HG03521 (cell line): Measurements from ENCODE around the gene RPL3.

Experiments
- ATAC-seq: cut with Tn5 transposase; IDR thresholded peaks from one replicate; pipeline ENCODE4 v1.9.1; 2021; ENCODE audit warnings: mild to moderate bottlenecking, moderate library complexity; ENCODE audit not compliant: unreplicated experiment

RPL3 gene

DNA sequence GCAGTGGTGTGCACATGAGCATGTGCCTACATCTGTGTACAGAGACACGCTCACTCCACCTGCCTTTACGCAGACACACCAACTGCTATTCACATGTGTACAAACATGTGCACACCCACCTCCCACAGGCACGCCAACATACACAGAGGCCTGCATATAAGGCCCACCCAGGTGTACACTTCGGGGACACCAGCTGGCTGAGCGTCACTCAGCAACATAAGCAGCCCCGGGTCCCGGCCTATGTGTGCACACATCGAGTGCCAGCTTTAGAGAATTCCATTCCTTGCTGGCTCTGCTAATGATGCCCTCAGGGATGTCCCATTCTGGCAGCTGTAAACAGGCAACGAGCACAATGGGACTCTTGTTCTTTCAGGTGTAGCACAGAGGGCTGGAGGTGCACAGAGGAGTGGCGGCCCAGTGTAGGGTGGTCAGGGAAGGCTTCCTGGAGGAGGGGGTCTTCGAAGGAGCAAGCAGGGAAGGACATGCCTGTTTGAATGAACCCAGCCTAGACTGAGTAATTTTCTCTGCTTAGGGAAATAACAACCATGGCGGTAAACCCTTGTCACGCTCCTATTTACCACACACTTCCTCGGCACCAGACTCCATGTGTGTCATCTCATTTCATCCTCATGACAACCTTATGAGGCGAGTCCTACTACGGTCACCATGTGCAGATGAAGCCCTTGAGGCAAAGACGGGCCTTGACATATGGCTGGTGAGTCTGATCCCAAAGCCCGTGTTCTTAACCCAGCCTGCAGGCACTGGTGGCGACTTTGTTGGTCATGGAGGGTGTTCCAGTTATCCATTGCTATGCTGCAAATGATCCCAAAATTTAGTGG lies 35.1 kb downstream of the RPL3 start:
- ATAC-seq: no peak

DNA sequence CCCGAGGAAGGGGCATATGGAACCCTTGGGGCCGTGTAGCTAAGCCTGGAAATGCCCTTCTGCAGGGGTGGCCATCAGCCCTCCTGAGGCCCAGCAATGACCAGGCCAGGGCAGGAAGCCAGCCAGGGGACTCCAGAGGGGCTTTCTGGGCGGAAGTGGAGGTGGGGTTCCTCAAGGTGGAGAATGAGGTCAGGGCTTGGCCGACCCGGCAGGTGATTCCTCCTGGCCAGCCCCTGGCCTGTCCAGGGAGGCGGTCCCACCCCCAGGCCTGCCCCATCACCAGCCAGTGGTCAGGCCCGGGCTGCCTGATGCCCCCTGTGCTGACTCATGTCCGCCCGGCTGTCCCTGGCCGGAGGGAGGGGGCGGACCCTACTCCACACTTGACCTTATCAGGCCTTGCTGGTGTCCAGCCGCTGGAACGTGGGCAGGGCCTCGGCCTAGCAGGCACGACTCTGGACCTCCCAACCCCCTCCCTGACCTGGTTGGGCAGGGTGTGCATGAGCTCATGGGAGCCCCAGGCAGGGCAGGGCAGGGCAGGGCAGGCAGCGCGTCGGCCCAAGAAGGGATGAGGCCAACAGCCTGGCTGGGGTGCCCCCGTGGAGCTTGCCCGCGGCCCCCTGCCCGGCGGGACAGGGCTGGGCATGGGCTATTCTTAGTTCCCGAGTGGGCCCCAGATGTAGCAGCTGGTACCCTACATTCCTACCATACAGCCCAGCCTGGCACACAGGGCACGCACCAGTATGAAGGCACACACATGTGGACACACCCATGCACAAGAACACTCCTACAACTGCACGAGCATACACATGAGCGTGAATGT lies 35.9 kb downstream of the RPL3 start:
- ATAC-seq: no peak

DNA sequence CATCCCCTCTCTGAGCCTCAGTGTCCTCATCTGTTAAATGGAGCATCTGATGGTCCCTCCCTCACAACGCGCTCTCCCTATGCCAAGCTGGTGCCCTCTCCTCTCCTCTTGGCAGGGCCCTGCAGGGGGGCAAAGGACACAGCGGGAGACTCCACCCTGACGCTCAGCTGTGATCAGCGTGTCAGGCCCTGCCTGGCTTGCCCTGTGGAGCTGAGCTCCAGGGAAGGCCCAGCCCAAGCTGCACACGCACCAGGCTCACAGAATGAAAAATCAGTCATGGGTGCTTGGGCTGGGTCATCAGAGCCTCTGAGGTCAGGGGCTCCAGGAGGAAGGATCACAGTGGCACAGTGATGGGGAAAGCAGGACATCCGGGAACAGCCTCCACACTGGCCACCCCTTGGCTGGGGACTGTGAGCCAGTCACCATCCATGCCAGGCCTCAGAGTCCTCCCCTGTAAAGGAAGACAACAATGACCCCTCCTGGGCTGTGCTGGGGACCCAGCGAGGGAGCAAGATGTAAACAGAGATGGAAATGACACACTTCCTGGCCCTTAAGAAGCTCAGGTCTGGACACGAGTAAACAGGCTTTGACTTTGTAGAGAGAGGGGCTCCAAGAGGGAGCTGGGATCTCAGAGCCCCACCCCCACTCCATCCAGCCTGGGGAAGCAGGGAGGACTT lies 36.6 kb downstream of the RPL3 start:
- ATAC-seq: no peak

DNA sequence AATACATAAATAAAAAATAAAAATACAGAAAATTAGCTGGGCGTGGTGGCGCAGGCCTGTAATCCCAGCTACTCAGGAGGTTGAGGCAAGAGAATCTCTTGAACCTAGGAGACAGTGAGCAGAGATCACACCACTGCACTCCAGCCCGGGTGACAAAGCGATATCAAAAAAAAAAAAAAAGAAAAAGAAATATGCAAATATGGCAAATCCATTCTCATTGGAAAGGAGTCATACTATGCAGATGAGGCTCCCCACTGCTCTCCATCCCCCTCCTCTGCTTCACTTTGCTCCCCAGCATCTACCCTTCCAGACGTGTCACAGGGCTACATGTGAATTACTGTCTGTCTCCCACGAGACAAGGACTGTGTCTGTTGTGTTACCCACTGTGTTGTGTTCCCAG lies 38.3 kb downstream of the RPL3 start:
- no peak for ATAC-seq

DNA sequence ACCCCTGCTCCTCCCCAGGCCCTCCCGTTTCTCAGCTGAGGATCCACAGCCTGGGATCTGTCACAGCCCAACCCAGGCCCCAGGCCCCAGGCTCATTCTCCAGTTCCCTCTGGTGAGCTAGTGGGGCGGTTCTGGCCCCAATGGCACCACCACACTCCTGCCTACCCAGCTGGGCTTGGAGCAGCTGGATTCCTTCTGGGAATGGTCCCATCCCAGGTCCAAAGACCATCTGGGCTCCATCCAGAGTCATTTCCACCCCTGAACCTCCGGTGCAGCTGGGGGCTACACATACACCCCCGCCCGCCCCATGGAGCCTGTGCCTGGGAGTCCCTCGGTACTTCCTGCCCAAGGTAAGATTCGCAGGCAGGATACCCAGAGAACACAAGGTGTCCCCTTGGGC lies 39.2 kb downstream of the RPL3 start:
- ATAC-seq: no peak

DNA sequence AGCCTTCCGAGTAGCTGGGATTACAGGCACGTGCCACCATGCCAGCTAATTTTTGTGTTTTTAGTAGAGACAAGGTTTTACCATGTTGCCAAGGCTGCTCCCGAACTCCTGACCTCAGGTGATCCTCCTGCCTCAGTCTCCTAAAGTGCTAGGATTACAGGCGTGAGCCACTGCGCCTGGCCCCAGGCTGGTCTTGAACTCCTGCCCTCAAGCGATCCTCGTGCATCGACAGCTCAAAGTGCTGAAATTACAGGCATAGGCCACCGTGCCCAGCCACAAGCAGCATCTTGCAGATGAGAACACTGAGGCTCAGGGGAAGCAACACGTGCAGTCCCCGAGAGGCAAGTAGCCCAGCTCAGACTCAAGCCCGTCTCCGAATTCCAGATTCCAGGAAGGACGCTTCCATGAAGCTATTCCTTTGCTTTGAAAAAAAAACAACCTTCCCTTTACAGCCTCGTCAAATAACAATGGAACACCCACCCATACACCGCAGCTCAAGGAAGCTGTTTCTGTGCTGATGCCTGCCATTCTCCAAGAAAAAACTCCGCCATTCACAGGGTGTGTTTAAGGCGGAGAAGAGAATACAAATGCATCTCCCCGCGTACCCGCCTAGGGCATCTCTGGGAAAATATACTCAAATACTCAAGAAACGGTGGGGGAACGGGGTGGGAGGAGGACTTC lies 40.1 kb downstream of the RPL3 start:
- no peak for ATAC-seq

DNA sequence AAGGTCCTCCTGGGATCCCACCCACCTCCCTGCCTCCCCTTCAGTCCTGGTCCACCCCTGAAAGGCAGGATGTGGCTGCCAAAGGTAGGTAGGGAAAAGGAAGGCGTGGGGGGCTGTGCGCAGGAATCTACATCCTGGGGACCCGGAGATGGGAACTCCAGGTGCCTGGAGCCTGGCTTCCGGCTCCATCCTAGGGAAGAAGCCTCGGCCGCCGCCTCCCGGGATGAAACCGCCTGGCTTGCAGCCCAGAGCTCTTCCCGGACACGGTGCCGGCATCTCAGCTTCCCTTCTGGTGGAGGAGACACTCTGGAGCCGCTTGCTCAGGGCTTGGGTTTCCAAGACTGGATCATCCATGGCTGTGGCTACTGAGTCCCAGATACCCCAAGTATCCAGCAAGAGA lies 41.4 kb downstream of the RPL3 start:
- no peak for ATAC-seq

DNA sequence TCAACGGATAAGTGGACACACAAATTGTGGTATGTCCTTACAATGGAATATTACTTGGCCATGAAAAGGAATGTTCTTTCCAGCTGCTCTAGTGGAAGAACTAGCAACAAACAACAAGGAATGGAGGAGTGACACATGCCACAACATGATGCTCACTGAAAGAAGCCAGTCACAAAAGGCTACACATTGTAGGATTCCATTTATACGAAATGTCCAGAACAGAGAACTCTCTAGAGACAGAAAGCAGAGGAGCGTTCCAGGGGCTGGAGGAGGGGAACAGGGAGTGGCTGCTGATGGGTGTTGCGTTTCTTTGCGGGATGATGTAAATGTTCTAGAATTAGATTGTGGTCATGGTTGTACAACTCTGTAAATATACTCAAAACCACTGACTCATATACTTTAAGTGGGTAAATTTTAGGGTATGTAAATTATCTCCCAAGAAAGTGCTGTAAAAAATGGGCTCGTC lies 42.2 kb downstream of the RPL3 start:
- ATAC-seq: no peak

DNA sequence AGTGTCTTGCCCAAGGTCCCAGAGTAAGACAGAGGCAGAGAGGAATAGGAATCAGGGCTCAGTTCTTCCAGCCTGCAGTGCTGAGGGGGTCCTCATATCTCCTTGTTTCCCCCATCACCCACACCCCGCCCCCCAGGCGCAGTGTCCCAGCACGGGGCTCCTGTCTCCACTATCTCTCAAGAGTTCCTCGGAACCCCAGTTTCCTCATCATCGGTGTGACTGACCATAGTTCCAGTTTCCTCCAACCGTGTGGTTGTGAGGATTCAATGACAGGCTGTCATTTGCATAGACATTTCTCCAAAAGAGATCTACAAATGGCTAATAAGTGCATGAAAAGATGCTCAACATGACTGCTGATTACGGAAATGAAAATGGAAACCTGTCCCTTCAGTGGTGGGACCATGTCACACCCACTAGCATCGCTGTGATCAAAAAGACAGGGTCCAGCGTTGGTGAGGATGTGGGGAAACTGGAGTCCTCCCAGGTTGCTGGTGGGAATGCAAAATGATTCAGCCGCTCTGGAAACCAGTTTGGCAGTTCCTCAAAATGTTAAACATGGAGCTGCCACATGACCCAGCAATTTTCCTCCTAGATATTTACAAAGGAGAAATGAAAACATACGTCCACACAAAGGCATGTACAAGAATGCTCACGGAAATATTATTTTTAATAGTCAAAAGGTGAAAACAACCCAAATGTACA lies 42.8 kb downstream of the RPL3 start:
- no peak for ATAC-seq

DNA sequence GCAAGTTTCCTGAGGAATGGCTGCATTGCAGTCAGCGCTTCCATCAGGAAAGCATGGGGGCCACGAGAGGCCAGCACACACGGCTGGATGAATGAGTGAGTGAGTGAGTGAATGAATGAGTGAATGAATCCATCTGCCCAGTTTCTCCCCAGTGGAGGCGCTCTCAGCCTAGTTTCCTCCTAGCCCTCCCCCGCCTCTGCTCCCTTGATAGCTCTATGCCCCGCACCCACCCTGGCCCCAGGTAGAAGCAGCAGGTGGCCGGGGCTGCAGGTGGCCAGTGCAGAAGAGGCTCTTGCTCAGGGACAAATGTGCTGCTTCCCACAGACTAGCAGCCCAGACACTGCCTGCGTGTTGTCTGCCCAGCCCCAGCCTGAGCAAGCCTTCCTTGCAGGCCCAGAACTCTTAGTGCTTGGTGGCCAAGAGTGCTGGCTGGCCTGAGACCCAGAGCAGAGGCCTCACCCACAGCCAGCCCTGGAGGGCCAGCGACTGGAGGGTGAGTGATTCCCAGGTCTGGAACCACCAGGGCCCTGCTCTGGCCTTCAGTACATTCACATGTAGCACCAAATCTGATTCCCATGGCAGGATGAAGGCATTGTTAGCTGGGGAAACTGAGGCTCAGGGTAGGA lies 43.5 kb downstream of the RPL3 start:
- no peak for ATAC-seq

DNA sequence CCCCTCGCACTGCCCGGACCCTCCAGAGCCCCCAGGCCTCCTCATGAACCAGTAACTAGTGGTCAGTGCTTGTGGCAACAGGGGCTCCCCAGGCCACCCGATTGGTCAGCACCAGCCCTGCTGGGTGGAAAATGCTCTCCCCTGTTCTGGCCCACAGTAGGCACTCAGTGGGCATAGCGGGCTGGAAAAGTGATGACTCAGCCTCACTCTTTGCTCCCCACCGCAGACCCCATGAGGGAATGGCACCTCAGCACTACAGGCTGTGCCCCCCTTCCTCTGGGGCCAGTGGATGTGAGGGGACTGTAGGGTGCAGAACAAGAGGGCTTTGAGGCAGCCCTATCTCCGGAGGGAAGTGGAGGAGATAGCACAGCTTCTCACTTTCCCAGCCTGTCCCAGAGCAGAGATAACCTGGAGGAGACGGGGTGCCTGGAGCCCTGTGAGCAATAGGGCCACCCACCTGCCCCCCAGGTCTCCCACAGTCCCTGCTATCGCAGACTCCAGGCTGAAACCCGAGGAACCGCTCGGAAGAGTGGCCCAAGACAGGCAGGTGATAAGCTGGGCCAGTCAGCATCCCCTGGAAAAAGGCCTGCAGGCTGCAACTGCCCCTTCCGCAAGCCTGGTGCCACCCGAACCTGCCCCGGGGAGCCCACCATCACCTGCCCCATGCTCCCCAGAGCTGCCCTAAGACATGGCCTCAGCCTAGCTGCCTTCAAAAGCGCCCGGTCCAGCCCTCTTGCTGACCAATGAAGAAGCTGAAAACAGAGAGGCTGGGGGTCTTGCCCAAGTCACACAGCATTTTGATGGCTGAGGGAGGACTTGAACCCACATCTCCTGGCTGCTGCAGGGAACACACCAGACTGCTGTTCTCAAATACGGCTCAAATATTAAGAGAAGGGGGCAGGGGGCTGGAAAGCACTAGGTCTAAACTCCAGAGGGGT lies 45.2 kb downstream of the RPL3 start:
- ATAC-seq: no peak

DNA sequence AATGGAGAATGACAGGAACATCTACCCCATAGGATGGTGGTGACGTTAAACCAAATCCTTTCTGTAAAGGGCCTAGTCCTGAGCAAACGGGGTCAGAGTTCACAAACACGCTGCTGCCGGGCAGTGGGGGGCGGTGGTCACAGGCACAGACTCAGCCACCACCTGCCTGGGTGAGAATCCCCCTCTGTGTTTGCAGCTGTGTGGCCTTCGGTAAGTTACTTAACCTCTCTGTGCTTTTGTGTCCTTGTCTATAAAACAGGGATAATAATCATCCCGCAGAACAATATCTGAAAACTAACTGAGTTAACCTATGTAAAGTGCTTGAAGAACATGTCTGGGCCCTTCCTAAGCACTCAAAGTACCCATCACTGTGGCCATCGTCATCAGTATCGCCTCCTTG lies 48.6 kb downstream of the RPL3 start:
- ATAC-seq: no peak

DNA sequence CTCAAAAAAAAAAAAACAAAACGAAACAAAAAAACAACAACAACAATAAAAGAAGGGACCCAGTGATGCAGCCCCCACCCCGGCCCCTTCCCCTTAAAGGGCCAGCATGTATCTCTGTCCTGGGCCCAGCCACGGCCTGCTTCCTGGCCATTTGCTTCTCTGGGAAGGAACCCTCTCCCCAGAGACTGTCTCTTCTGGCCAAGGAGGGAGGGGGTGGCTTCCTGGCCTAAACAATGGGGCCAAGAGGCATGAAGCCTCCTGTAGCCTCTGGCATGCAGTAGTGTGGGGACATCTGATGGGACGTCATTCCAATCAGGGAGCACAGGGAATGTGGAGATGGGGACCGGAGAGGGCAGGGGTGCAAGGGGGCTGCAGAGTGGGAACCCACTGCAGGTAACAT lies 49.1 kb downstream of the RPL3 start:
- no peak for ATAC-seq

DNA sequence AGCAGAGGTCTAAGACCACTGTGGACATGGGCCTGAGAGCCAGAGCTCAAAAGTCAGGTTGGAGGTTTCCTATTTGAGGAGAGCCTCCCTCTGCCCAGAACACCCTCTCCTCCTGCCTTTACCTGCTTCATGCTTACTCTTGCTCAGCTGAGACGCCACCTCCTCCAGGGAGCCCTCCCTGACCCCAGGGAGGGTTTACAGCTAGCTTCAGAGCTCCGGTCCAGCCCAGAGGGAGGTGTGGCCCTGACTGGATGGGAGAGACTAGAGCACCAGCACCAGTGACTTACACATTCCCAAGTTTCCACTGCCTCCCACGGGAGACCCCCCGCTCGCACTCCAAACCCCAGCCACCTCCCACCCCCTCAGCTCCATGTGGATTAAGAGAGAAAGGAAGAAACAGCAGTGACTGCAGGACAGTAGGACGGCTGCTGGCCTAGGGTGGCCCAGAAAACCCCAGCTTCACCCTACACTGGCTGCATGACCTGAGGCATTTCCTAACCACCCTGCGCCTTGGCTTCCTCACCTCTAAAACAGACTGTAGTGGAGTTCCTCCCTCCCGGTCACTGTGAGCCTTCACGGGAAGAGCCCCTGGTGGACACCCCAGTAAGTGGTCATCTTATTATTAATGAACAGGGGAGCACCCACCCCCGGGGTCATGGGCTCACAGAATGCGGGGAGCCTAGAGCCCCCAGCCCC lies 50.2 kb downstream of the RPL3 start:
- no peak for ATAC-seq

DNA sequence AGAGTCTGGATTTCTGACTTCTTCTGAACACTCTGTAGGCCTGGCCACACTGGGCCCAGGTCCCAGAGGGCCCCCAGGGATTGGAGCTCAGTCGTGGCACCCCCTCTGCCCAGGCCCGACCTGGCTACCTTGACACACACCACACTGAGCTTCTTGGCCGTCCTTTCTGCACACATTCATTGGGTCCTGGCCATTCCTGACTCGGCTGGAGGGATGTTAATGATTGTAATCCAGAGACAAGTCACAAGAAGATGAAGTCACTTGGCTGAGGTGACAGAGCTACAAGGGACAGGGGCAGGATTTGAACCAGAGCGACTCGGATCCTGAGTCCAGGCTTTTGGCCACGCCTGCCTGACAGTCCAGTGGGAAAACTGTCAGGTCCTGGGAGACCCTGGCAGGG lies 50.8 kb downstream of the RPL3 start:
- ATAC-seq: no peak

DNA sequence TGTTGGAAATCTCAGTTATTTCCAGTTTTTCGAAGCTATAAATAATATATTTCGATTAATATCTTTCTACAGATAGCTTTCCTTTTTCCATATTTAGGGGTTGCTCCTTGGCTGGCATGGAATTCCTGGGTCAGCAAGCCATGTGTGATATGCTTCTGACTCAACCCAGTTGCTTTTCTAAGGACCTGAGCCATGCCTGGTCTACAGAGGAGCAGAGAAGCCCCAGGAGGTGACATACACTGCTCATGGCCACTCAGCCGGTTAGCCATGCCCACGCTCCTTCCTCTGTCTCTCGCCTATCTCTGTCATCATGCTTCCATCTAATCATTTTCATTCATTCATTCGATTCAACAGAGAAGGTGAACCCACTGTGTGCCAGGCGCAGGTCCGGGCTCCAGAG lies 51.4 kb downstream of the RPL3 start:
- no peak for ATAC-seq

DNA sequence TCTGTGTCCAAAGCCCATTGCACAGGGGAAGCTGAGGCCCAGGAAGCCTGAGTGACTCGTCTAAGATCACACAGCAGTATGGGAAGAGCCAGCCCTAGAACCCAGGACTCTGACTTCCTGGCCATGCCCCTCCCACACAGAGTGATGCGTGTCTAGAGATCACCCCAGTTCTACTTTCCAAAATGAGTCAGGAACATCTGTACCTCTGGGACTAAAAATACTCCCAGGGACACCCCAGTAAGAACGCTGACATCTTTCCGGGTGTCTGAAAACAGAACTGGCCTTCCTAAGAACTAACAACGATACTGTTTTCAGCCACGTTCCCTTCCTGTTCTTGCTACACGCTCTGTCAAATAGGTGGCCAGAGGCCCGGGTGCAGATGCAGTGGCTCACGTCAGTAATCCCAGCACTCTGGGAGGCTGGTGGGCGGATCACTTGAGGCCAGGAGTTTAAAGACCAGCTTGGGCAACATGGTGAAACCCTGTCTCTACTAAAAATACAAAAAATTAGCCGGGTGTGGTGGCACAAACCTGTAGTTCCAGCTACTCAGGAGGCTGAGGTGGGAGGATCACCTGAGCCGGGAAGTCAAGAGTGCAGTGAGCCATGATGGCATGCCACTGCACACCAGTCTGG lies 52.9 kb downstream of the RPL3 start:
- ATAC-seq: no peak
